Upper lobe of left lung (tissue), 4 donors: ENCODE data around the gene IDI2.

Experiments
- CTCF ChIP-seq, 6 experiments: fragments of 450-650 bp in 4 of 6; fragments of 200-600 bp in 2 of 6; sonication (generic) in 2 of 6; IDR thresholded peaks; one replicate each; pipeline ENCODE4 v1.5.1; 2016 to 2019; ENCODE audit warnings: antibody characterized with exemption in 6 of 6
- POLR2AphosphoS5 ChIP-seq, 2 donors: sonication (generic); formaldehyde crosslinking; IDR thresholded peaks; one replicate each; pipeline ENCODE4 v1.5.1; 2017; ENCODE audit warnings: antibody characterized with exemption in 2 of 2

- TF ChIP-seq POLR2AphosphoS5 (IDR thresholded peaks at IDR 0.05), result no peak
- TF ChIP-seq CTCF (IDR thresholded peaks at IDR 0.05), result no peak
Observed at GRCh38 chr10:1010703-1011102, 15.0 kb downstream of the IDI2 start.
